GM18858 (cell line): ENCODE measurements around the gene LRRC53.

Experiments
- ATAC-seq: cut with Tn5 transposase; IDR thresholded peaks from one replicate; pipeline ENCODE4 v1.9.1; 2021; ENCODE audit not compliant: unreplicated experiment

The LRRC53 gene

DNA sequence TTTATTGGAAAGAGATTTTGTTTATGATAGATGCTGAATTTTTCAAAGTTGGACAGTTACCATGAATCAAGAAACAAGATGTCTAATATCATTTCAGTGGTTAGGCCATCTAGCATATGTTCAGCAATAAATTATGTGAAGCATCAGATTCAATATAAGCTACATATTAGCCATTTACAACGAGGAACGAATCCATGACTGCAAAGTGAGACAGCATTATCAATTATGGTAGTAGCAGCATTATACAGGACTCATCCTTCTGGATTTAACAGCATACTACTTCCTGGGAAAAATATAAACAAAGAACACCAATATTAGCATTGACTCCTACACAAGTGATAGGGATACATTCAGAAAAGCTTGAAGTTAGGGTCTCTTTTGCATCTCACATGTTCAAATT lies 59.1 kb downstream of the LRRC53 start:
- no peak for ATAC-seq

GRCh38 chr1:74452035-74452434 lies 60.4 kb downstream of the LRRC53 start:
- no peak for ATAC-seq

- ATAC-seq = no peak
These were observed 75.4 kb downstream of the LRRC53 start for GRCh38 chr1:74437035-74437434.

DNA sequence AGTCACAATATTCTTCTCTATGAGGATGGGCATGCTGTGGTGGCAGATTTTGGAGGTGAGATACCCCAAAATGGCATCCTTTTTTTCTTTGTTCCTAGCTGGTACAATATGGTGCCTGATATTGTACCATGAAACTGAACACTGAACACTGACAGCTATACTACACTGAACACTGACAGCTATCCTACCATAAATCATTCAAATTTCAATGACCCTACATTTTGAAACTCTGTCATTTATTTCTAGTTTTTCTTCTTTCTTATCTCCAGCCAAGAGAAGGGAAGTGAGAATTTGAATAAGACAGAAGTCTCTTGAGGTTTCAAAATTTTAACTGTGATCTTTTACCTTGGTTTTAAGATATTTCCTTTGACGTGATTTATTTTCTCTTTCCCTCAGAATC lies 76.3 kb downstream of the LRRC53 start:
- no peak for ATAC-seq

GRCh38 chr1:74434321-74434720 lies 78.1 kb downstream of the LRRC53 start:
- ATAC-seq = no peak

DNA sequence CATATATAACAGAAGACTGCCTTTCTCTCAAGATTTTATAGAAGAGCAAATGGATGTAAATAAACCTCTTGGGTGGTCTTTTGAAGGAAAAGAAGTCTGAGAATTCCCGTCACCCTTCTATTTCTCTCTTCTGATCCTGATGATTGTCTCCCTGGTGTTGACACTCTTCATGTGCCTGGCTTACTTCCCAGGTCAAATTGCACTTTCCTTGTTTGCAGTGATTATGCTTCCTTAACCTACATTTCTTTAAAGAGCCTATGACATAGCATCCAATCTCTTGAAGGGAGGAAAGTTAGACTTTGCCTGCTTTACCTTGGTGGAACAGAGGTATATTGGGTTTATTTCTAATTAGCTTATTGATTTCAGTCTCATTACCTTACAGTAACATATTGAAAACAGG lies 80.1 kb downstream of the LRRC53 start:
- ATAC-seq = no peak

DNA sequence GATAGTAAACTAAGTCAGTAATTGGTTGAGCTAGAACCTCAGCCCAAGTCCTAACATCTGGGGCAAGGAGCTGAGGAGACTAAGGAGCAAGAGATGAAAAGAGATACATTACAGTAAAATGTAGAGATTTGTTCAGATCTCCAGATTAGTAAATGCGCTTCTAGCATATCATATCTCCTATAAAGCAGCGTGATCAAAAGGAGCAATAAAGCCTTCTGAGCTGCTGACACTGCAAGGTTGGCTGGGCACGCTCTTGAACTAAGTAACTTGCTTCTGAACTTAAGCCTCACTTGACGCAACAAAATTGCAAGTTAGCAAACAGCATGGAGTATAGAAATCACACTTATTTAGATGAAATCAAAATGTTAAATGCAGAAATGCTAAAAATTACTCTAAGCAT lies 80.9 kb downstream of the LRRC53 start:
- ATAC-seq = no peak

- no peak for ATAC-seq
These were observed 82.0 kb downstream of the LRRC53 start for GRCh38 chr1:74430342-74430934.

- no peak for ATAC-seq
These were observed 82.8 kb downstream of the LRRC53 start for GRCh38 chr1:74429580-74429979.

GRCh38 chr1:74427681-74428080 lies 84.7 kb downstream of the LRRC53 start:
- no peak for ATAC-seq

DNA sequence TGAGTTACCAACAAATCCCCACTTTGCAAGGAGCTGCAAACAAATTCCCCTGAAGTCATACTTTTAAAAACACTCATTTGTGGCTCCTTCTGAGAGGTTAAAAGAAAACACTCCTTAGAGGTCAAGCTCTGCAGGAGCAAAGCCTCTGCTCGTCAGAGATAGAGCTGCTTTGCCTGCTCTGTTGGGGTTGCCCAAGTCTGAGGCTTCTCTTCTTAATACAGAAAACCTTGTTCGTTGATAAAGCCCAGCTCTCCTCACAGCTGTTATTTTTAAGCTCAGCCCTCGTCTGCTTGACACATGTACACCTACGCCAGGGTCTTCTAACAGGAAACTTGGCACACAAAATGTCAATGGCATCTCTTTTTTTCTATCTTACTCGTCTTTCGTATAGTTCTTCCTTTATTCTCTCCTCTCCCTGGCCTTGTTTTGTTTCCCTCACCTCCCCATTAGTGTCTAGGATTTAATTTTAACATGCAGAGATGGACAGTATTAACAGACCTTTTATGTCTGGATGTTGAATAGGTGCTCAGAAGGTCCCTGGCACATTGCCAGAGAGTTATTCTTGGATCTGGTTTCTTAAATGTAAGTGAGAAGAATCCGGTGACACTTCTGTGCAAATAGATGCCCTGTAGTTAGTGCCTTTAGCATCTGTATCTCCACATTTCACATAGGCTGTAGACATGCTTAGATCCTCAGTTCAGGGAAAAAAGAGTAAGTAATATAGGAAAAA lies 86.0 kb downstream of the LRRC53 start:
- no peak for ATAC-seq

DNA sequence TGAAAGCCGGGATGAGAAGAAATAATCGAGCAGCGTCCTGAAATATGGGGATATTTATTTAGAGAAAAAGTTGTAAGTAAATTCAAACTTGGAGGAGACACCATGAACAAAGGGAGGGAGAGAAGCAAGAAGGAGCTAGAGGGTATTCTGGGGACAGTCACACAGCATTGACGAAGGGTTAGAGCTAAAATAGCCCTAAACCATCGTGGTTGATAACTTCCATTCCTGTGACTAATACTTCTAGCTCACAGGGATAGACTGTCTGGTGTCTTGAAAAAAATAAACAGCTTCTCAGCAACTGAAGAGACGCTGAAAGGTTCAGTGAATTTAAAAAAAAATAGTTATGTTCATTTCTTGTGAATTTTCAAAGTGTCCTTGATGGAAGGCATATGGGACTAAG lies 86.7 kb downstream of the LRRC53 start:
- ATAC-seq = no peak

- ATAC-seq = no peak
These were observed 88.9 kb downstream of the LRRC53 start for GRCh38 chr1:74423471-74423870.

DNA sequence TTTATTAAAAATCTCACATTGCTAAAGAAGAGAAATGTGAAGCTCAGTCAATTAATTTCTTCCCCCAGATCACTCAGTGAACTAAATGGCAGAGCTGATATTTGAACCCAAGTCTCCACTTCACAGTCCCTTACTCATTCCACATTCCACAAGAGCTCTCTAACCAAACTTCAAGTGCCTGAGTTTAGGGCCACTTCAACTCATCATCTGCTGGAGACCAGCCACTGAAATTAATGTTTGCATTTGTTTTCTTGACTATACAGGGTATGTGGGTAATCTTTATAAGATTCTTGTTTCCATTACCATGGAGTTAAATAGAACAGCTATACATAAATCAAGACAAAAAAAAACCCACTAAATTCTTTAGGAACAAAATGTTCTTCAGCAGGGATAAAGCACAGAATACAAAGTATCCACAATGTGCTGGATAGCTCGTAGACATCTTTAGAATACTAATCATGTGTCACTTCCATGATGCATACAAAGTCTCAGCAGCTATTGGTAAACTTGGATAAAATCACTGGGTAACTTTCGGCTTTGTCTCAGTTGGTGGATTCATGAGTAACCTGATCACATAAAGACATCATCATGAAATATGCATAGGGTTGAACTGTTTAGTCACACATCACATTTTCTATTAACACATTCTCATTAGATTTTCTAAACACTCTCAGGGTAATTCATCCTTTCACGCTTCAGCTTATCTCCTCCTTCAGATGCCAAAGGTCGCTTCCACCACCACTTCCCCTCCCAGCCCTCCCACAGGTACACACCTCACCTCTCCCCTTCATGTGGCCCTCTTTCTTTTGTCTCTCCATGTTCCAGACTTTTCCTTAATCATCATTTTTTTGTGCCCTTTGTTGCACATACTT lies 89.8 kb downstream of the LRRC53 start:
- ATAC-seq = no peak

DNA sequence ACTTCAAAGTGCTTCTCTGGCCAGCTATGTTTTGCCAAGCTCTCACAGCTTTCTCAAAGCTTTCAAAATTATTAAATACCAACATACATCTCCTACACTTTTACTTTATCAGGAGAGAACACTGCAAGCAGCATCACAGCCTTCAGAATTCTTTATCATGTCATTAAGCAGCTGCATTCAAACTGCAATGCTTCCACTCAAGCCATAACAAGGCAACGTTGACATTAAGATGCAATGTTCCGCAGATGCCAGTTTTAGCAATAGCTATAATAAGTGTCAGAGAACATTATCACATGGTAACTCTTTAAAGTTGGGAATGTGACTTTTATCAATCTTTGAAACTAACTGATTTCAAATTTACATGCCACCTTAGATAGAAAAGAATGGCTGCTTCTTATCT lies 91.9 kb downstream of the LRRC53 start:
- ATAC-seq = no peak
